DOHH2 (cell line): ENCODE results near the gene ANO4.
A peak's percentile ranks its signal among the peaks of the same experiment; 100 is the strongest.

Experiments used
- H3F3A ChIP-seq: fragments of 200-600 bp; sonication (generic), shearing (Covaris generic); 2 replicates; pipeline ENCODE4 v1.6.0; 2016; ENCODE audit warnings: antibody characterized with exemption, mild to moderate bottlenecking; ENCODE audit not compliant: control insufficient read depth, insufficient read depth
- H3K27ac ChIP-seq: fragments of 200-600 bp; sonication (generic); 2 replicates; pipeline ENCODE4 v1.5.1; 2014; ENCODE audit warnings: low read depth, mild to moderate bottlenecking, low read length, moderate library complexity
- H3K27me3 ChIP-seq: fragments of 200-600 bp; sonication (generic); 2 replicates; pipeline ENCODE4 v1.6.1; 2014; ENCODE audit warnings: mild to moderate bottlenecking, low read length, mixed read lengths; ENCODE audit not compliant: control insufficient read depth
- H3K36me3 ChIP-seq: fragments of 200-600 bp; sonication (generic); 2 replicates; pipeline ENCODE4 v1.6.1; 2014; ENCODE audit warnings: mild to moderate bottlenecking, low read length, moderate library complexity, mixed read lengths; ENCODE audit not compliant: control insufficient read depth
- H3K4me1 ChIP-seq: fragments of 200-600 bp; sonication (generic); 2 replicates; pipeline ENCODE4 v1.6.1; 2014; ENCODE audit warnings: mild to moderate bottlenecking, low read length, mixed read lengths; ENCODE audit not compliant: control insufficient read depth
- H3K4me2 ChIP-seq: fragments of 200-600 bp; sonication (generic); 2 replicates; pipeline ENCODE4 v1.6.0; 2014; ENCODE audit warnings: mild to moderate bottlenecking, low read length, moderate library complexity
- H3K4me3 ChIP-seq: fragments of 200-600 bp; sonication (generic); 2 replicates; pipeline ENCODE4 v1.5.1; 2014; ENCODE audit warnings: mild to moderate bottlenecking, low read length, mixed read lengths
- H3K79me2 ChIP-seq: fragments of 200-600 bp; sonication (generic); 2 replicates; pipeline ENCODE4 v1.6.1; 2014; ENCODE audit warnings: mild to moderate bottlenecking, low read length, mixed read lengths; ENCODE audit not compliant: control insufficient read depth
- H3K9me2 ChIP-seq: fragments of 200-600 bp; sonication (generic); replicated peaks from 2 replicates; pipeline ENCODE4 v1.6.1; 2014; ENCODE audit warnings: mild to moderate bottlenecking, low read length, mixed read lengths; ENCODE audit not compliant: control insufficient read depth
- H3K9me3 ChIP-seq: fragments of 200-600 bp; sonication (generic); 2 replicates; pipeline ENCODE4 v1.6.1; 2014; ENCODE audit warnings: antibody characterized with exemption, low read length, mixed read lengths; ENCODE audit not compliant: control insufficient read depth, insufficient read depth
- H4K20me1 ChIP-seq: fragments of 200-600 bp; sonication (generic); 2 replicates; pipeline ENCODE4 v1.6.0; 2014; ENCODE audit warnings: low read depth, mild to moderate bottlenecking, antibody characterized with exemption, low read length, moderate library complexity; ENCODE audit not compliant: control insufficient read depth, insufficient read depth
- CTCF ChIP-seq: fragments of 200-600 bp; sonication (generic); IDR thresholded peaks from one replicate; pipeline ENCODE4 v1.5.1; 2014; ENCODE audit warnings: antibody characterized with exemption, mild to moderate bottlenecking, low read depth, low read length; ENCODE audit not compliant: poor library complexity, severe bottlenecking
- EZH2phosphoT487 ChIP-seq: fragments of 200-600 bp; sonication (generic); IDR thresholded peaks from 2 replicates; pipeline ENCODE4 v1.6.1; 2017; ENCODE audit warnings: borderline replicate concordance, mild to moderate bottlenecking, antibody characterized with exemption, low read length, moderate library complexity, mixed read lengths

Gene ANO4

GRCh38 chr12:100824476-100824875, 29.9 kb downstream of the ANO4 start:
- Histone ChIP-seq H3K4me1 (no peaks in the 10 kb centered on the region), H3K79me2 (no peaks in the 10 kb centered on the region), H3K27me3 (peaks cover 9% of the 10 kb centered on the region), H3K9me2 (no peaks in the 10 kb centered on the region), H3K36me3 (no peaks in the 10 kb centered on the region), H3K4me3 (no peak overlapping the region), H3K27ac (no peak overlapping the region), H4K20me1 (no peaks in the 10 kb centered on the region), H3F3A (no peaks in the 10 kb centered on the region), H3K9me3 (no peaks in the 10 kb centered on the region), H3K4me2 (no peak overlapping the region)
- TF ChIP-seq EZH2phosphoT487 (no peak), CTCF (no peak)

GRCh38 chr12:100826323-100826722, 31.7 kb downstream of the ANO4 start:
- Histone ChIP-seq H3K27ac (no peak overlapping the region), H3F3A (no peaks in the 10 kb centered on the region), H3K4me2 (no peak overlapping the region), H4K20me1 (no peaks in the 10 kb centered on the region), H3K27me3 (peaks cover 8% of the 10 kb centered on the region; the same call in 1 of the 2 replicates), H3K36me3 (no peaks in the 10 kb centered on the region), H3K4me3 (no peak overlapping the region), H3K4me1 (no peaks in the 10 kb centered on the region), H3K9me2 (no peaks in the 10 kb centered on the region), H3K9me3 (no peaks in the 10 kb centered on the region), H3K79me2 (no peaks in the 10 kb centered on the region)
- TF ChIP-seq EZH2phosphoT487 = no peak
- no peak for TF ChIP-seq CTCF

GRCh38 chr12:100827901-100828520, 33.4 kb downstream of the ANO4 start:
- no peaks in the 10 kb centered on the region for H3K79me2 ChIP-seq
- TF ChIP-seq CTCF = peak; percentile 78
- TF ChIP-seq EZH2phosphoT487 = no peak
- H3K36me3 ChIP-seq = no peaks in the 10 kb centered on the region
- no peak overlapping the region for H3K4me2 ChIP-seq
- no peaks in the 10 kb centered on the region for H3F3A ChIP-seq
- H3K27ac ChIP-seq = no peak overlapping the region
- H3K9me3 ChIP-seq = no peaks in the 10 kb centered on the region
- no peaks in the 10 kb centered on the region for H3K4me1 ChIP-seq
- H3K4me3 ChIP-seq = no peak overlapping the region
- no peaks in the 10 kb centered on the region for H4K20me1 ChIP-seq
- peaks cover 11% of the 10 kb centered on the region; the same call in 1 of the 2 replicates for H3K27me3 ChIP-seq
- H3K9me2 ChIP-seq = no peaks in the 10 kb centered on the region
